ENCODE results near the gene DTYMK.
A peak's percentile ranks its signal among the peaks of the same experiment; 100 is the strongest.

DTYMK gene

GRCh38 chr2:241686650-241687425 lies at the start of gene DTYMK:
DTYMK (minus strand) TSS chr2:241686815; CDS start chr2:241686783, 32 bp downstream.
- peak; percentile 95 for DNase-seq

- DNase-seq: no peak
Measured at GRCh38 chr2:241736111-241736510, 49.5 kb upstream of the DTYMK start.

DNA sequence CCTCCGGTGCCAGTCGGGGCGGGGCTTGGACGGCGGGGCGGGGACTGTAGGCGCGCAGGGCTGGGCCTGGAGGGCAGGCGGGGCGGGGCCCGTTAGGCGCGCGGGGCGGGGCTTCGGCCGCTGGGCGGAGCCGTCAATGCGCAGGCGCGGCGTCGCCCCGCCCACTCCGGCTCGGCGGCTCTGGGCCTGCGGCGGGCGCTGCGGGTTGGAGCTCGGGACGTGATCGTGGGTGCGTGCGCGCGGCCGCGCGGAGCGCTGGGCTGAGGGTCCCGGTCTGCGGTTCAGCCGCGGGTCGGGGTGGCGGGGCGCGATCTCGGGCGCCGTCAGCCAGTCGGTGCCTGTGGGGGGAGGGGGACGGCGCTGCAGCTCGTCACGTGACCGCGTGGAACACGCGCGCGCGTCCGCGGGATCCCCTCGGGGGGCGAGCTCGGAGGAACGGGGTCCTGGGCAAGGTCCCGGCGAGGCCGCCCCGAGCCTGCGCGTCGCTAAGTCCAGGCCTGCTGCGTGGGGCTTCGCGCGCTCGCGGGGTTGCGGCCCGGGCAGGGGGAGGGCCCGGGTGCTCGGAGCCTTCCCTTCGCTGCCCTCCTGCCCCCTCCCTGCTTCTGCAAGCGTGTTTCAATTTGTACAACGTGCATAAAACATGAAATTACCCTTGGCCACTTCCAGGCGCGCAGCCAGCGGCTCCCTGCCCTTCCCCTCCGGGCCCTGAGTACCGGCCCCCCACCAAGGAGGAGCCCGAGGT lies 48.0 kb upstream of the DTYMK start, which contains the start of gene D2HGDH:
D2HGDH (plus strand) TSS at position 164 of the 742 bp plus-strand sequence. CDS start 595 bp downstream, outside the sequence.
- DNase-seq: peak; percentile 87

DNA sequence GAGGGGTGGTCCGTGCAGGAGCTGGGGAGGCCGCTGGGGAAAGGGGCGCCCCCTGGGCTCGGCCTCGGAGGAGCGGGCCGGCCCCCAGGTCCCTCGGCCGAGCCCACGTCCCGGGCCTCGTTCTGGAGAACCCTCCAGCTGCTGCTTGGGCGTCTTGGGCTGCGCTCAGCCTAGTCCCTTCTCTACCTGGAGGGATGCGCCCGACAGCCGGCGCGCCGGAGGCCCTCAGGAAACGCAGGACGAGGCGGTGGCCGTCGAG lies 47.5 kb upstream of the DTYMK start:
- DNase-seq: no peak

DNA sequence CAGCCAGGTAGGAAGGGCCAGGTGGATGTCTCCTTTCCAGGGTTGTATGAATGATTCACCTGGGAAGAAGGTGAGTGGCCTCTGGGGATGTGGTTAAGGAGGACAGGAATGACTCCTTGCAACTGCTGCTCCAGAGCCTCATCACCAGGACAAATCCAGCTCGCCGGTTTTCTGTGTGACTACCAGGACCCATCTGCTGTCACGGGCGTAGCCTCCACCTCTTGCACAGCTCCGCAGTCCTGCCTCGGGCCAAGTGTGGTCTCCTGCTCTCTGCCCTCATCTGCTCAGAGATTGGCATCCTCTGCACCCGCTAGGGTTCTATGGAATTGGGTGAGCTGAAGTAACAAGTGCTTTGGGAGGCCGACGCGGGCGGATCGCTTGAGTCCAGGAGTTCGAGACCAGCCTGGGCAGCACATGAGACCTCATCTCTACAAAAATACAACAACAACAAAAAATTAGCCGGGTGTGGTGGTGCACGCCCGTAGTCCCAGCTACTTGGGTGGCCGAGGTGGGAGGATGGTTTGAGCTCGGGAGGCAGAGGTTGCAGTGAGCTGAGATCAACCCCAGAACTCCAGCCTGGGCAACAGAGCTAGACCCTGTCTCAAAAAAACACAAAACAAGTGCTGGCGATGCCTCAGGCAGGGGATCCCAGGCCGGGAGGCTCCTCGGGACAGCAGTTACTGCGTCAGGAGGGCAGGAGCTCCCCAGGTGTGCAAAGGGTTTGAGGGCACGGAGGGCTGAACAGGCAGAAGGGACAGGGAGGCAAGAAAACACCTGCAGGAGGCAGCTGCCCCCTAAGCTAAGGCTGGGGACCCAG lies 47.0 kb upstream of the DTYMK start:
- no peak for DNase-seq

DNA sequence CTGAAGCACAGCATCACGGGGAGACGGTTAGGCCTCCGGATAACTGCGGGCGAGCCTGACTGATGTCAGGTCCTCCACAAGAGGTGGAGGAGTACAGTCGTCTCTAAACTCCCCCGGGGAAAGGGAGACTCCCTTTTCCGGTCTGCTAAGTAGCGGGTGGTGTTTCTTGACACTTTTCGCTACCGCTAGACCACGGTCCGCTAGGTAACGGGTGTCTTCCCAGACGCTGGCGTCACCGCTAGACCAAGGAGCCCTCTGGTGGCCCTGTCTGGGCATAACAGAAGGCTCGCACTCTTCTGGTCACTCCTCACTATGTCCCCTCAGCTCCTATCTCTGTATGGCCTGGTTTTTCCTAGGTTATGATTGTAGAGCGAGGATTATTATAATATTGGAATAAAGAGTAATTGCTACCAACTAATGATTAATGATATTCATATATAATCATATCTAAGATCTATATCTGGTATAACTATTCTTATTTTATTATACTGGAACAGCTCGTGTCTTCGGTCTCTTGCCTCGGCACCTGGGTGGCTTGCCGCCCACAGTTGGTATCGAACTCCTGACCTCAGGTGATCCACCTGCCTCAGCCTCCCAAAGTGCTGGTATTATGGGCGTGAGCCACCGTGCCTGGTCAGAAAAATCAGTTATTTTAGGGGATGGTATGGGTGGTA lies 46.0 kb upstream of the DTYMK start:
- DNase-seq: peak; percentile 57

DNA sequence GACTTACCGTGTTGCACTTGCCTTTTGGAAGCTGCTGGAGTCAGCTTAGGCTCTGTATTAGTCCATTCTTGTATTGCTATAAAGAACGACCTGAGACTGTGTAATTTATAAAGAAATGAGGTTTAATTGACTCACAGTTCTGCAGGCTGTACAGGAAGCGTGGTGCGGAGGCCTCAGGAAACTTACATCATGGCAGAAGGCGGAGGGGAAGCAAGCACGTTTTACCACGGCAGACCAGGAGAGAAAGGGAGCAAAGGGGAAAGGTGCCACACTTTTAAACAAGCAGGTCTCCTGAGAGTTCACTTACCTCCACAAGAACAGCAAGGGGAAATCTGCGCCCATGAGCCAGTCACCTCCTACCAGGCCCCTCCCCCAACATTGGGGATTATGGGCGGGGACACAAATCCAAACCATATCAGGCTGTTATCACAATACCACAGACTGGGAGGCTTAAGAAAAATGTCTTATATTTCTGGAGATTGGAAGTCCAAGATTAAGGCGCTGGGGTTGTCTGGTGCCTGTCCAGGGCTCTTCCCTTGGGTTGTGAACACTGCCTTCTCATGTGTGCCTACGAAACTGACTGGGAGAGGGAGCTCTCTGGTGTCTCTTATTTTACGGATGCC lies 44.2 kb upstream of the DTYMK start:
- DNase-seq: no peak

DNA sequence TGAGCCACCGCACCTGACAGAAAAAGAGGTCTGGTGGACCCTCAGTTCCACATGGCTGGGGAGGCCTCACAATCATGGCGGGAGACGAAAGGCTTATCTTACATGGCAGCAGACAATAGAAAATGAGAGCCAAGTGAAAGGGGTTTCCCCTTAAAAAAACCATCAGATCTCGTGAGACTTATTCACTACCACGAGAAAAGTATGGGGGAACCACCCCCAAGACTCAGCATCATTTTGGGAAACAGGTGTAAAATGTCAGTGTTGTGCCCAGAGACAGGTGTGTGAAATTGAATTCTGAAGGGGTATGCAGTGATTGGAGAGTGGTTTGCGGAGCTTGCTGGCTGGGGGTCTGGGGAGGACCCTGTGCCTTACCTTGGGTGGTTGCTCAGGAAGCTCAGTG lies 43.3 kb upstream of the DTYMK start:
- no peak for DNase-seq

DNA sequence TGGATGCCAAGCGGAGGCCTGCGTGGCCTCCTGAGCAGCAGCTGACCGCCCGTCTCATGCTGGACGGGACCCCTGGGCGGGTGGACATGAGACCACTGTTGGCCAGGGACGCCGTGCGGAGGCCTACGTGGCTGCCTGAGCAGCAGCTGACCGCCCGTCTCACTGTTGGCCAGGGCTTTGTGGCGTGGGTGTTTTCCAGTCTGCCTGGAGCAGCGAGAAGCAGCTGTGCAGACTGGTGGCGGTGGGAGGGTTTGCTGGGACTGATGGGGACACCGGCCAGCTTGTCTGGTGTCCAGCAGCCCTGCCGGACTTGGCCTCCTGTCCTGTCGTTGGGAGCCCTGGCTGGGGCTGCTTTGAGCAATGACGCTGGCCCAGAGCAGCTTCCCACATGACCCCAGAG lies 42.0 kb upstream of the DTYMK start:
- DNase-seq: no peak

- DNase-seq: no peak
Measured at GRCh38 chr2:241728000-241728399, 41.4 kb upstream of the DTYMK start.

- no peak for DNase-seq
Measured at GRCh38 chr2:241726459-241726858, 39.8 kb upstream of the DTYMK start.

DNA sequence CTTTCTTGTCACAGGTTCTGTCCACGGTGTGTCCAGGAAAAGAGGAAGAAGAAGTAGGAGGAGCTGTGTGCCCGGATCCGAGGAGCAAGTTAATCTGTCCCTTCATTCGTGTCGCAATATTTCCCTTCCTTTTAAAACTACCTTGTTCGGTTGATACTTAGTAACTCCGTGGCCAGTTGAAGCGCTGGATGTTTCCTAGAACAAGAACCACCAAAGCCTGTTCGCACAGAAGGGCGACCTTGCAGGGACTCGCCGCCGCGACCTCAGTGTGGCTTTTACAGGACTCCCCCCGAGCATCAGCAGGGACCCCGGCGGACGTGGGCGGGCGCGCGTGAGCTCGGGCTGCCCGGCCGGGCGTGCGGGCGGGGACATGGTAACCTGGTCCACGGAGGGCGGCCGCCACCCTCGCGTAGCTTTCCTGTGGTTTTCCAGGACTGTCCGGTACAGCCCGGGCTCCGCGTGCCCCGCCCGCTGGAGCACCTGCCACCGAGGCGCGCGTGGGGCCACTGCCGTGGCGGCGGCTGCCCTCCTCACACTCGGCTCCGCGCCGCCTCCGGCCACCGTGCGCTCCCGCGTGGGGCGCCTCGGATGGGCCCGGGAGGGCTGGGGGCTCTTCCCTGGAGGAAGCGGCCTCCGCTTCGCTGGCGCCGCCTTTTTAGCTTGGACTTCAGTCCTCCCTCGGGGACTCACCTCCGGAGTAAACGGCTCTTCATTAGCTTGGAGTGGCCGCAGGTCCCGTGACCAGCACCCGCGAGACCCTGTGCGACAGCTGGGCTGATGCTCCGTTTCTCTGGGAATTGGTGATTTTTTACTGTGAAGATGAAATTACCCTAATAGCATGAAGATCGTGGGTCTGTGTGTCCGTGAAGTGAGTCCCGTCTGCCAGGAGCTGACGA lies 38.6 kb upstream of the DTYMK start:
- no peak for DNase-seq

DNA sequence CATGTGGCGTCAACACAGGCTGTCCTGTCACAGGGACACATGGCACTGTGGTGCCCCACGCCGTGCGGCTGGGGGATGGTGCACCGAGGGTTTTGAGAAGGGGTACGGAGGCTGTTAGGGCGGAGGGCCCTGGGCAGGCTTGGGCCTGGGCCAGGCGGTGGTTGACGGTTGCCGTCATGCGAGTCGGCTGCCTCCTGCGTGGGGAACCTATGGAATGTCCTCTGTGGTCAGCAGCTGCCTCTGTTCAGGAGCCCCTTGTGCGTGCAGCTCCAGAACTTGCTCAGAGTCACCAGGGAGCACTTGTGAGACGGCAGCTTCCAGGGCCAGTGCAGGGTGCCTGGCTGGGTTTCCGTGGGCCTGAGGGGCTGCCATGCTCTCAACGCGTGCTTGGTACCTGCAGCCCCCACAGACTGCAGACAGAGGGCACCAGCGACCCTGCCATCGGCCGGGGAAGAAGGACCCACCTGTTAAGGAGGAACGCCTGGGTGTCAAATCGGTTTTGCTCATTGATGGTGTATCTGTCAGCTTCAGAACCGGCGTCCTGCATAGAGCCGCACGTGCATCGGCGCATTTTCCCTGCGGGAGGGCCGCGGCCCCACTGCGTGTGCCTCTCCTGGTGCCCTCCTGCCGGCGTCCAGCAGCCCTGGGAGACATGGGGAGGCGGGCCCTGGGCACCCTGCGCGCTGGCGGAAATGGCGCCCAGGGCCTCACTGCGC lies 37.8 kb upstream of the DTYMK start:
- no peak for DNase-seq

DNA sequence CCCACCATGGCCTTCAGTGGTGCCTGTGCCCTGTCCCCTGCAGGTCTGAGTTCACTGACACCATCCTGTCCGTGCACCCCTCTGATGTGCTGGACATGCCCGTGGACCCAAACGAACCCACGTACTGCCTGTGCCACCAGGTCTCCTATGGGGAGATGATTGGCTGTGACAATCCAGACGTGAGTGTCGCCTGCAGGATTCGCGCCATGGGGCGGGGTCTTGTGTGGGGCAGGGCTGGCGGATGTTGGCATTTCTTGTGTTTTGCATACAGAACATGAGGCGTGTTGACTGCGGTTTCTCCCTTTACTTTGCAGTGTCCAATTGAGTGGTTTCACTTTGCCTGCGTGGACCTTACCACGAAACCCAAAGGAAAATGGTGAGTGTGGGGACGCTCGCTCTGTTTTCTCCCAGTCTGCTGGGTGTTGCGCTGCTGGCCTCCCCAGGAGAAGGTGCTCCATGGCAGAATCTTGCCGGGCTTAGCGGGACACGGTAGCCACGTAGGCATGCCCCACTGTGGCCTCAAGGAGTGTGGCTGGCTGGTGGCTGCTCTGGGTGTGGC lies 36.4 kb upstream of the DTYMK start:
- DNase-seq: no peak

- DNase-seq: no peak
Measured at GRCh38 chr2:241721852-241722251, 35.2 kb upstream of the DTYMK start.

DNA sequence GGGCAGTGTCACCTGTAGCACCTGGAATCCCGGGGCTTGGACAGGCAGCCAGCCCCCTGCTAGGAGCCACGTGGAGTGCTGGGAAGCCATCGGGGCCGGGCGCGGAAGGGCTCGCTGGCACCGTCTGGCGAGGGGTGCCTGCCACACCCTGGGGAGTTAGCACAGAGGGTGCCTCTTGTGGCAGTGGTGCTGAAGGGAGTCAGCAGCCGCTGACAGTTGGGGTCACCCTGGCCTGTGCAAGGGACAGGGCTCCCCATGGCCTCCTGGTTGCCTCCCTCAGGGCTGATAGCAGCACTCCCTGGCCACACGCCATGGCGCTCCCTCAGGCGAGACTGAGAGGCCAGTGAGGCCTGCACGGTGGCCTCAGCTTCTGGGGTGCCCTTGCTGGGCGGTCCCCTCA lies 33.9 kb upstream of the DTYMK start:
- no peak for DNase-seq

- no peak for DNase-seq
Measured at GRCh38 chr2:241720099-241720498, 33.5 kb upstream of the DTYMK start.

DNA sequence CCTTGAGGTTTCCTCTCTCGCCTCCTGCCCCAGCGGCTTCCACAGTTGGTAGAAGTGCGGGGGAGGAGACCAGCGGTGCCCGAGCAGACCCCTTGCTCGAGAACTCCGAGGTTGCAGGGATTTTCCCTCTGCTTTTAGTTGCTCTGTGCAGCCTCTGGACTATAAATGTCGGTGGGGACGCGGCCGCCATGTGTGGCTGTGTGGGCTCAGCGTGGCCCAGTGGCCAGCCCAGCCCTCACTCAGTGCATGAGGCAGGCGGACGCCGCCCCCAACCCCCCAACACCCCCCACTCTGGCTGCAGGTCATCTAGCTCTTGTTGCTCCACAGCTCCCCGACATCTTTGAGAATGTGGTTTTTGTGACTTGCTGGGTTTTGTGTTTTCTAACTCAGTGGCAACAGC lies 32.5 kb upstream of the DTYMK start:
- DNase-seq: no peak

DNA sequence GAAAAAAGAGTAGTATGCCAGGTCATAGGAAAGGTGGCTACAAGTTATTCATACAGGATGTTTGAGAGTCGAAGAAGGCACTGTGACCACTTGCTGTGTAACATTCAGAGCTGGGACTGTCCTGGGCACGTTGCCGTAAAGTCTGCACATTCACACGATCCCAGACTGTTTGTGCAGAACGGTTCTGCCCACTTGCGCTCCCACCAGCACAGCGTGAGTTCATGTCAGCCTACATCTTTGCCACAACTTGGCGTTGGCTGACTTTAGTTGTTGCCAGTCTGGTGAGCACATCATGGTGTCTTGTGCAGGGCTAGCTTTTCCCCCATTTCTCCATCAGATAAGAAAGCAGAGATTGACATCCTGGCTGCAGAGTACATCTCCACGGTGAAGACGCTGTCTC lies 22.3 kb upstream of the DTYMK start:
- DNase-seq: no peak

GRCh38 chr2:241706537-241706936 lies 19.9 kb upstream of the DTYMK start:
- DNase-seq: no peak
